ENCODE data around the gene DLG2.
"Not testable (repeated sequence)": the region's sequence is repeated elsewhere in the genome, so short reads cannot be mapped to it uniquely, and the experiment has no call there.

Gene DLG2

GRCh38 chr11:85658180-85658579, 31.0 kb upstream of the DLG2 start:
- DNase-seq (ENCODE audit: low spot score) = no peak
- TF ChIP-seq CTCF (IDR thresholded peaks at IDR 0.05; ENCODE audit: borderline replicate concordance, control extremely low read depth, extremely low read depth, insufficient read depth, missing control alignments) = no peak
- in situ Hi-C loops (cut with MboI; ENCODE audit: low sequenced_read_pairs, unreplicated experiment) = no loop called here

- no peak for DNase-seq (ENCODE audit: low spot score)
- no peak for TF ChIP-seq CTCF (IDR thresholded peaks at IDR 0.05; ENCODE audit: borderline replicate concordance, control extremely low read depth, extremely low read depth, insufficient read depth, missing control alignments)
- in situ Hi-C loops (cut with MboI; ENCODE audit: low sequenced_read_pairs, unreplicated experiment) = no loop called here
These were observed 29.6 kb upstream of the DLG2 start for GRCh38 chr11:85656777-85657176.

GRCh38 chr11:85654343-85654742, 27.2 kb upstream of the DLG2 start:
- in situ Hi-C loops (cut with MboI; ENCODE audit: low sequenced_read_pairs, unreplicated experiment); DNase-seq (ENCODE audit: low spot score): not testable (repeated sequence)

- TF ChIP-seq CTCF (IDR thresholded peaks at IDR 0.05; ENCODE audit: borderline replicate concordance, control extremely low read depth, extremely low read depth, insufficient read depth, missing control alignments) = no peak
- no peak for DNase-seq (ENCODE audit: low spot score)
- in situ Hi-C loops (cut with MboI; ENCODE audit: low sequenced_read_pairs, unreplicated experiment) = no loop called here
These were observed 25.8 kb upstream of the DLG2 start for GRCh38 chr11:85652786-85653447.

- DNase-seq (ENCODE audit: low spot score) = no peak
- in situ Hi-C loops (cut with MboI; ENCODE audit: low sequenced_read_pairs, unreplicated experiment) = no loop called here
- no peak for TF ChIP-seq CTCF (IDR thresholded peaks at IDR 0.05; ENCODE audit: borderline replicate concordance, control extremely low read depth, extremely low read depth, insufficient read depth, missing control alignments)
These were observed 24.0 kb upstream of the DLG2 start for GRCh38 chr11:85651118-85651517.

GRCh38 chr11:85647604-85648299, 20.6 kb upstream of the DLG2 start, which contains the start of gene TMEM126A:
TSS of gene TMEM126A (plus strand) at chr11:85647967. CDS start at chr11:85650256, 2,289 bp downstream.
- TF ChIP-seq CTCF (IDR thresholded peaks at IDR 0.05; ENCODE audit: borderline replicate concordance, control extremely low read depth, extremely low read depth, insufficient read depth, missing control alignments) = no peak
- in situ Hi-C loops (cut with MboI; ENCODE audit: low sequenced_read_pairs, unreplicated experiment) = no loop called here
- peak; percentile 88 for DNase-seq (ENCODE audit: low spot score)

GRCh38 chr11:85647078-85647477, 19.9 kb upstream of the DLG2 start:
- no peak for TF ChIP-seq CTCF (IDR thresholded peaks at IDR 0.05; ENCODE audit: borderline replicate concordance, control extremely low read depth, extremely low read depth, insufficient read depth, missing control alignments)
- no peak for DNase-seq (ENCODE audit: low spot score)
- in situ Hi-C loops (cut with MboI; ENCODE audit: low sequenced_read_pairs, unreplicated experiment) = no loop called here
